ENCODE measurements around the gene RANBP3. TPM values are rescaled to one million over a fixed set of nuclear protein-coding genes. Genes with fewer than 3 reads are reported as not detected.

RANBP3 gene
- total and polyA plus RNA-seq, 4 donors, result 33.6 to 67.7 (median 54.9) TPM

GRCh38 chr19:5900976-5901375 lies 77.0 kb downstream of the RANBP3 start:
- ATAC-seq (ENCODE audit: insufficient read depth, low FRiP score) (no peak), DNase-seq (no peak)
- Histone ChIP-seq H3K4me3 (no peak overlapping the region), H3K9me3 (ENCODE audit: control insufficient read depth in 4 of 4, insufficient read depth in 3 of 4, low read length in 3 of 4) (no peaks in the 10 kb centered on the region), H3K36me3 (ENCODE audit: control insufficient read depth in 4 of 4, insufficient read depth in 4 of 4, low read length in 4 of 4) (peaks cover 2 to 17% (median 3%) of the 10 kb centered on the region in 4 donors), H3K27ac (ENCODE audit: low read depth in 1 of 2, low read length in 1 of 2) (no peak overlapping the region), H3K9ac (ENCODE audit: insufficient read depth in 1 of 2, low read length in 2 of 2) (no peak overlapping the region), H3K4me1 (ENCODE audit: control insufficient read depth in 5 of 5, insufficient read depth in 5 of 5, low read length in 5 of 5) (peaks cover 0 to 16% (median 0%) of the 10 kb centered on the region in 5 donors), H3K27me3 (ENCODE audit: control insufficient read depth in 3 of 3, insufficient read depth in 3 of 3, low read length in 2 of 3) (no peaks in the 10 kb centered on the region)
- TF ChIP-seq CTCF (IDR thresholded peaks at IDR 0.05; ENCODE audit: control extremely low read depth, extremely low read depth), result no peak
- WGBS, 2 donors, result 93 to 94% methylated on average over 8 of the region's 8 CpGs

GRCh38 chr19:5899728-5900526 lies 78.0 kb downstream of the RANBP3 start:
- H3K4me3 ChIP-seq, result no peak overlapping the region
- no peaks in the 10 kb centered on the region for H3K27me3 ChIP-seq (ENCODE audit: control insufficient read depth in 3 of 3, insufficient read depth in 3 of 3, low read length in 2 of 3)
- H3K36me3 ChIP-seq (ENCODE audit: control insufficient read depth in 4 of 4, insufficient read depth in 4 of 4, low read length in 4 of 4), result peaks cover 3 to 27% (median 9%) of the 10 kb centered on the region in 4 donors
- ATAC-seq (ENCODE audit: insufficient read depth, low FRiP score) (no peak), DNase-seq (no peak)
- no peak overlapping the region for H3K9ac ChIP-seq (ENCODE audit: insufficient read depth in 1 of 2, low read length in 2 of 2)
- WGBS, 2 donors, result 92 to 94% methylated on average over 13 of the region's 13 CpGs
- no peak overlapping the region for H3K27ac ChIP-seq (ENCODE audit: low read depth in 1 of 2, low read length in 1 of 2)
- no peak for TF ChIP-seq CTCF (IDR thresholded peaks at IDR 0.05; ENCODE audit: control extremely low read depth, extremely low read depth)
- no peaks in the 10 kb centered on the region for H3K9me3 ChIP-seq (ENCODE audit: control insufficient read depth in 4 of 4, insufficient read depth in 3 of 4, low read length in 3 of 4)
- H3K4me1 ChIP-seq (ENCODE audit: control insufficient read depth in 5 of 5, insufficient read depth in 5 of 5, low read length in 5 of 5), result peaks cover 0 to 7% (median 0%) of the 10 kb centered on the region in 5 donors

GRCh38 chr19:5897189-5897969 lies 80.6 kb downstream of the RANBP3 start:
- ATAC-seq (ENCODE audit: insufficient read depth, low FRiP score) (no peak), DNase-seq (no peak)
- Histone ChIP-seq H3K9me3 (ENCODE audit: control insufficient read depth in 4 of 4, insufficient read depth in 3 of 4, low read length in 3 of 4) (no peaks in the 10 kb centered on the region), H3K4me1 (ENCODE audit: control insufficient read depth in 5 of 5, insufficient read depth in 5 of 5, low read length in 5 of 5) (peaks cover 0 to 3% (median under 1%) of the 10 kb centered on the region in 5 donors), H3K27me3 (ENCODE audit: control insufficient read depth in 3 of 3, insufficient read depth in 3 of 3, low read length in 2 of 3) (no peaks in the 10 kb centered on the region), H3K27ac (ENCODE audit: low read depth in 1 of 2, low read length in 1 of 2) (no peak overlapping the region), H3K36me3 (ENCODE audit: control insufficient read depth in 4 of 4, insufficient read depth in 4 of 4, low read length in 4 of 4) (peaks cover 3 to 39% (median 10%) of the 10 kb centered on the region in 4 donors), H3K4me3 (no peak overlapping the region), H3K9ac (ENCODE audit: insufficient read depth in 1 of 2, low read length in 2 of 2) (no peak overlapping the region)
- TF ChIP-seq CTCF (IDR thresholded peaks at IDR 0.05; ENCODE audit: control extremely low read depth, extremely low read depth), result no peak
- 93 to 95% methylated on average over 29 to 30 of the region's 30 CpGs for WGBS, 2 donors

Measured in lung (tissue), 12 donors.